HCT116 (cell line): ENCODE results near the gene RLF. TPM values are rescaled to one million over a fixed set of nuclear protein-coding genes. Genes with fewer than 3 reads are reported as not detected.

Experiments
- ATAC-seq: fragments of 200-7000 bp; cut with Tn5 transposase; 2 replicates; pipeline ENCODE4 v1.9.1; 2020; ENCODE audit warnings: mild to moderate bottlenecking, moderate library complexity
- BruUV-seq: library from RNA; stranded (reverse); fragments of 400-500 nt; replicated peaks from 2 replicates; lab custom pipeline; 2021; lab: Mats Ljungman, UMichigan
- CTCF ChIA-PET: fragments of 300-600 bp; sonication (Branson Sonifier 250); formaldehyde crosslinking; loops from one replicate; lab custom pipeline; 2021; ENCODE audit warnings: antibody characterized with exemption; lab: Charles Lee
- POLR2A ChIA-PET: fragments of 300-600, 350-600 bp; sonication (Branson Sonifier 250); formaldehyde crosslinking; loops from one replicate; lab custom pipeline; 2021; ENCODE audit warnings: antibody characterized with exemption; lab: Charles Lee
- RAD21 ChIA-PET, 2 experiments: fragments of 300-600 bp; sonication (Branson Sonifier 250); formaldehyde crosslinking; loops; one replicate each; lab custom pipeline; 2023; ENCODE audit warnings: low total read pairs in 2 of 2; ENCODE audit not compliant: uncharacterized antibody in 2 of 2, unreplicated experiment in 2 of 2, low non-redundant PET in 1 of 2; lab: Charles Lee
- DNase-seq: peaks from one replicate; pipeline ENCODE4 v3.0.0-alpha.2; 2010; ENCODE audit warnings: low read depth, low spot score
- H2AFZ ChIP-seq: fragments of 200-600 bp; shearing (Covaris generic), sonication (generic); 2 replicates; pipeline ENCODE4 v1.6.1; 2017; ENCODE audit warnings: low read depth, mixed run types, mixed read lengths, antibody characterized with exemption, low read length; ENCODE audit not compliant: poor library complexity, severe bottlenecking
- H3K27ac ChIP-seq: 2 replicates; pipeline ENCODE4 v1.5.1; 2012; ENCODE audit warnings: low read depth, low read length
- H3K27me3 ChIP-seq: fragments of 200-600 bp; sonication (generic); 2 replicates; pipeline ENCODE4 v1.6.1; 2016; ENCODE audit warnings: mixed run types, low read length, mixed read lengths; ENCODE audit not compliant: insufficient read depth
- H3K36me3 ChIP-seq, 2 experiments: fragments of 200-500 bp in 1 of 2; fragments of 200-600 bp in 1 of 2; sonication (Bioruptor generic) in 1 of 2; sonication (generic) in 1 of 2; 2 replicates each; pipeline versions ENCODE4 v1.5.1 to v1.6.1; 2014 to 2016; ENCODE audit warnings: low read length in 2 of 2, inconsistent platforms in 1 of 2, mixed read lengths in 1 of 2, mixed run types in 1 of 2; ENCODE audit not compliant: insufficient read depth in 2 of 2, control insufficient read depth in 1 of 2
- H3K4me1 ChIP-seq, 2 experiments: fragments of 200-600 bp in 1 of 2; sonication (generic) in 1 of 2; 2 replicates each; pipeline versions ENCODE4 v1.5.1 to v1.6.1; 2012 to 2017; ENCODE audit warnings: low read length in 2 of 2, inconsistent platforms in 1 of 2, mild to moderate bottlenecking in 1 of 2, mixed read lengths in 1 of 2, mixed run types in 1 of 2, moderate library complexity in 1 of 2; ENCODE audit not compliant: insufficient read depth in 2 of 2, control insufficient read depth in 1 of 2
- H3K4me2 ChIP-seq: fragments of 200-600 bp; sonication (generic); 2 replicates; pipeline ENCODE4 v1.6.1; 2017; ENCODE audit warnings: mixed run types, low read length, mixed read lengths
- H3K4me3 ChIP-seq, 2 experiments: fragments of 200-600 bp in 1 of 2; sonication (generic) in 1 of 2; replicated peaks in 1 of 2; 2 replicates each; pipeline ENCODE4 v1.5.1; 2011 to 2016; ENCODE audit warnings: low read length in 2 of 2, control low read depth in 1 of 2, low read depth in 1 of 2, mild to moderate bottlenecking in 1 of 2, mixed read lengths in 1 of 2, mixed run types in 1 of 2
- H3K79me2 ChIP-seq: fragments of 200-600 bp; sonication (generic); 2 replicates; pipeline ENCODE4 v1.6.1; 2017; ENCODE audit warnings: mild to moderate bottlenecking, mixed run types, low read length, moderate library complexity, mixed read lengths; ENCODE audit not compliant: insufficient read depth
- H3K9ac ChIP-seq: fragments of 200-600 bp; sonication (generic); 2 replicates; pipeline ENCODE4 v1.6.1; 2016; ENCODE audit warnings: low read length, mixed read lengths
- H3K9me2 ChIP-seq: fragments of 200-600 bp; sonication (generic), shearing (Covaris generic); 2 replicates; pipeline ENCODE4 v1.6.1; 2017; ENCODE audit warnings: mixed run types, mild to moderate bottlenecking, moderate library complexity; ENCODE audit not compliant: insufficient read depth
- H3K9me3 ChIP-seq, 2 experiments: fragments of 200-500 bp in 1 of 2; fragments of 200-600 bp in 1 of 2; sonication (Bioruptor generic) in 1 of 2; sonication (generic) in 1 of 2; 2 replicates each; pipeline ENCODE4 v1.6.1; 2014 to 2017; ENCODE audit warnings: low read length in 2 of 2, mixed read lengths in 2 of 2, inconsistent platforms in 1 of 2, low read depth in 1 of 2, mild to moderate bottlenecking in 1 of 2, mixed run types in 1 of 2, moderate library complexity in 1 of 2; ENCODE audit not compliant: control insufficient read depth in 1 of 2, insufficient read depth in 1 of 2
- H4K20me1 ChIP-seq: fragments of 200-600 bp; sonication (generic), shearing (Covaris generic); 2 replicates; pipeline ENCODE4 v1.6.1; 2017; ENCODE audit warnings: mixed run types, mild to moderate bottlenecking, moderate library complexity; ENCODE audit not compliant: insufficient read depth
- CBX3 ChIP-seq: IDR thresholded peaks from 2 replicates; pipeline ENCODE4 v1.6.1; 2012; ENCODE audit warnings: low read depth
- CTCF ChIP-seq, 3 experiments: fragments of 200-600 bp in 1 of 3; sonication (generic) in 1 of 3; IDR thresholded peaks in 2 of 3; conservative IDR thresholded peaks in 1 of 3; 2 replicates each; pipeline ENCODE4 v1.5.1; 2012 to 2017; ENCODE audit warnings: low read depth in 2 of 3, low read length in 2 of 3, antibody characterized with exemption in 1 of 3, borderline replicate concordance in 1 of 3, control low read depth in 1 of 3, mild to moderate bottlenecking in 1 of 3, mixed read lengths in 1 of 3, mixed run types in 1 of 3, moderate library complexity in 1 of 3; ENCODE audit not compliant: insufficient read depth in 1 of 3
- EGR1 ChIP-seq: IDR thresholded peaks from 2 replicates; pipeline ENCODE4 v1.6.1; 2012; ENCODE audit warnings: low read depth
- ELF1 ChIP-seq: IDR thresholded peaks from 2 replicates; pipeline ENCODE4 v1.6.1; 2012; ENCODE audit warnings: low read depth, borderline replicate concordance
- EZH2phosphoT487 ChIP-seq: fragments of 200-600 bp; IDR thresholded peaks from 2 replicates; pipeline ENCODE4 v1.6.1; 2018; ENCODE audit warnings: antibody characterized with exemption, borderline replicate concordance
- RAD21 ChIP-seq: IDR thresholded peaks from 2 replicates; pipeline ENCODE4 v1.6.1; 2012; ENCODE audit warnings: low read depth, mild to moderate bottlenecking
- SP1 ChIP-seq: IDR thresholded peaks from 2 replicates; pipeline ENCODE4 v1.6.1; 2012; ENCODE audit warnings: low read depth
- SRF ChIP-seq: IDR thresholded peaks from 2 replicates; pipeline ENCODE4 v1.6.1; 2012; ENCODE audit warnings: low read depth
- TCF7L2 ChIP-seq: IDR thresholded peaks from 2 replicates; pipeline ENCODE4 v1.7.0; 2011; ENCODE audit warnings: borderline replicate concordance, inconsistent platforms; ENCODE audit not compliant: insufficient read depth, insufficient read length; ENCODE audit errors: extremely low read depth
- ZBTB33 ChIP-seq: IDR thresholded peaks from 2 replicates; pipeline ENCODE4 v1.6.1; 2011; ENCODE audit warnings: mild to moderate bottlenecking, low read length, moderate library complexity; ENCODE audit not compliant: insufficient replicate concordance; ENCODE audit errors: extremely low read depth
- ZFX ChIP-seq: fragments of 450-650 bp; IDR thresholded peaks from 2 replicates; pipeline ENCODE4 v1.6.1; 2017
- intact Hi-C: fragments of 100-400 bp; cut with micrococcal nuclease; formaldehyde crosslinking; loops from 2 replicates; pipeline ENCODE4 v1.10.0; 2022
- total RNA-seq: library from RNA; stranded (reverse); gene quantifications from one replicate; pipeline ENCODE4 v1.2.1, GENCODE V29; 2021; ENCODE audit not compliant: unreplicated experiment

The RLF gene
- total RNA-seq, 1 experiment from 2014 or later = 20.5 TPM

GRCh38 chr1:40161888-40162397 lies 756 bp downstream of the RLF start:
- no peak for TF ChIP-seq TCF7L2
- TF ChIP-seq CTCF (IDR thresholded peaks at IDR 0.05 in 2 of 3, conservative IDR thresholded peaks at IDR 0.05 in 1 of 3; ENCODE audit: borderline replicate concordance in 1 of 3, insufficient read depth in 1 of 3, low read depth in 2 of 3, low read length in 2 of 3) = 0 out of 6 replicates have a peak, but pooled peaks of 2 of the 3 experiments have one; percentile 8 to 10
- BruUV-seq = no TSS peak
- no peak overlapping the region for H2AFZ ChIP-seq
- CTCF ChIA-PET = interaction anchor here (1.0 kb wide), 1 partner anchor 9 kb away, joined by 3 read pairs; no protein-coding TSS in a partner anchor
- H3K4me3 ChIP-seq = peak overlapping the region; percentile 91 to 97
- no peaks in the 10 kb centered on the region; a peak in 1 of 4 replicates for H3K36me3 ChIP-seq
- no peaks in the 10 kb centered on the region for H3K9me2 ChIP-seq
- ATAC-seq = peak; percentile 61; the same call in 1 of the 2 replicates
- no peaks in the 10 kb centered on the region for H3K27me3 ChIP-seq
- intact Hi-C loops = no loop called here
- no peaks in the 10 kb centered on the region for H3K9me3 ChIP-seq
- RAD21 ChIA-PET = no interaction called here
- H4K20me1 ChIP-seq = peaks cover 21% of the 10 kb centered on the region; the same call in 1 of the 2 replicates
- DNase-seq = no peak
- peaks cover 55% of the 10 kb centered on the region for H3K79me2 ChIP-seq
- peak overlapping the region; percentile 94 for H3K4me2 ChIP-seq
- peak overlapping the region; percentile 94 for H3K9ac ChIP-seq
- H3K27ac ChIP-seq = peak overlapping the region; percentile 49
- H3K4me1 ChIP-seq = peaks cover 6 to 13% of the 10 kb centered on the region in 2 experiments
- POLR2A ChIA-PET = no interaction called here

- DNase-seq (no peak), ATAC-seq (no peak)
- Histone ChIP-seq H3K9me2 (no peaks in the 10 kb centered on the region), H3K4me2 (peak overlapping the region; percentile 94), H3K4me3 (peak overlapping the region; percentile 91 to 97), H3K27me3 (no peaks in the 10 kb centered on the region), H3K36me3 (no peaks in the 10 kb centered on the region; a peak in 1 of 4 replicates), H3K9ac (peak overlapping the region; percentile 94), H3K27ac (no peak overlapping the region), H3K79me2 (peaks cover 65% of the 10 kb centered on the region), H3K9me3 (no peaks in the 10 kb centered on the region), H4K20me1 (peaks cover 24% of the 10 kb centered on the region; the same call in 1 of the 2 replicates), H3K4me1 (peaks cover 6 to 13% of the 10 kb centered on the region in 2 experiments), H2AFZ (no peak overlapping the region)
- CTCF ChIA-PET = interaction anchor here (1.7 kb wide), 1 partner anchor 9 kb away, joined by 4 read pairs; no protein-coding TSS in a partner anchor
- BruUV-seq = no TSS peak
- RAD21 ChIA-PET = no interaction called here
- intact Hi-C loops = no loop called here
- POLR2A ChIA-PET = no interaction called here
- no peak for TF ChIP-seq ZFX
- TF ChIP-seq CTCF (IDR thresholded peaks at IDR 0.05 in 2 of 3, conservative IDR thresholded peaks at IDR 0.05 in 1 of 3; ENCODE audit: borderline replicate concordance in 1 of 3, insufficient read depth in 1 of 3, low read depth in 2 of 3, low read length in 2 of 3) = no peak
- no peak for TF ChIP-seq EGR1
- TF ChIP-seq ELF1 = no peak
- no peak for TF ChIP-seq CBX3
- TF ChIP-seq ZBTB33 = no peak
- no peak for TF ChIP-seq SP1
- TF ChIP-seq RAD21 = no peak
- TF ChIP-seq SRF = no peak
- no peak for TF ChIP-seq EZH2phosphoT487
These were observed 1.7 kb downstream of the RLF start for GRCh38 chr1:40162753-40163441.
